Ectodermal cell (in vitro differentiated cells): ENCODE measurements around the gene NEURL1.

Experiments
- H3K27ac ChIP-seq: 2 replicates; pipeline ENCODE4 v1.7.0; 2013; ENCODE audit warnings: mild to moderate bottlenecking, low read depth, low read length; ENCODE audit not compliant: insufficient read depth, poor library complexity, severe bottlenecking
- H3K27me3 ChIP-seq: 2 replicates; pipeline ENCODE4 v1.7.0; 2013; ENCODE audit warnings: mild to moderate bottlenecking, low read length; ENCODE audit not compliant: insufficient read depth, control insufficient read depth, poor library complexity, severe bottlenecking
- H3K36me3 ChIP-seq: one replicate; pipeline ENCODE4 v1.7.0; 2013; ENCODE audit warnings: low read length; ENCODE audit not compliant: control insufficient read depth, insufficient read depth
- H3K4me1 ChIP-seq: one replicate; pipeline ENCODE4 v1.7.0; 2013; ENCODE audit warnings: low read length; ENCODE audit not compliant: control insufficient read depth, insufficient read depth
- H3K4me3 ChIP-seq: 2 replicates; pipeline ENCODE4 v1.7.0; 2013; ENCODE audit warnings: low read depth, low read length, control low read depth; ENCODE audit not compliant: insufficient read depth
- H3K9me3 ChIP-seq: 2 replicates; pipeline ENCODE4 v1.7.0; 2013; ENCODE audit warnings: mild to moderate bottlenecking, low read length, moderate library complexity; ENCODE audit not compliant: control insufficient read depth
- WGBS, 2 experiments: methylation state at CpG; one replicate each; pipeline ENCODE4 v1.1.7; 2013; ENCODE audit warnings: missing lambda C conversion rate in 2 of 2; 5-methylcytosine and 5-hydroxymethylcytosine counted together

The NEURL1 gene

GRCh38 chr10:103564116-103564501, 70.6 kb downstream of the NEURL1 start:
- Histone ChIP-seq H3K27ac (no peak overlapping the region), H3K4me3 (no peak overlapping the region), H3K27me3 (no peaks in the 10 kb centered on the region), H3K9me3 (no peaks in the 10 kb centered on the region), H3K4me1 (peaks cover 3% of the 10 kb centered on the region), H3K36me3 (no peaks in the 10 kb centered on the region)
- WGBS, 2 experiments = 73% methylated on average over 7 of the region's 7 CpGs

DNA sequence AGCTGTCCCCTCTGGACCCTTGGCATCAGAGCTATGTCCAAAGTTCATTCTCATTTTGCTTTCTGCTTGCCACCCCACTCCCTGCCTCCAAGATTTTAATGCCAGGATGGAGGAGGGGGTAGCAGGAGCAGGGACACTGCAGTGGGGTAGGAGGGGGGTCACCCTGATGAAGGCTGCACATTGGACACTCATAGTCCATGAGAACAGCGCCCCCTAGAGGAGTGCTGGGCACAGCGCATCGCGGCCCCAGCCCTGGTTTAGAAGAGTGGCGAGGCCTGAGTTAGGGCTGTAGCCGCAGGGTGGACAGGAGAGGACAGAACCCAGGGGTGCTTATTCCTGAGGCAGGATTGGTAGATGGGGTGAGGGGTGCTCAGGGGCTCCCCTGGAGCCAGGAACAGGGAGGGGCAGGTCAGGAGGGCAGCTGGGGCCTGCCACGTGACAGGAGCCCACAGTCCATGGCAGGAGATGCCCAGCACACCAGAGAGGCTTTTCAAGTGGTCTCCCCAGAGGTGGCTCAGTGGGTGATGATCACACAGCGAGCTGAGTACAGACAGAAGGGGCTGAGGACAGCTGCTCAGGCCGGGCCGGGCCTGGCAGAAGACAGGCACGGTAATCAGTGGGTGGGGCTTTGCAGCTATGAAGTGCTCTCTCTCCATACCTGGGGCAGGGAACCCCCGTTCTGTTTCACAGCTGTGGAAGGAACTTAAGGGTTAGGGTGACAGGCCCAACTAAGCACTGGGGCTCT, 71.4 kb downstream of the NEURL1 start:
- H3K4me1 ChIP-seq = peaks cover 7% of the 10 kb centered on the region
- H3K27me3 ChIP-seq = no peaks in the 10 kb centered on the region
- H3K4me3 ChIP-seq = no peak overlapping the region
- 57 to 60% methylated on average over 12 of the region's 12 CpGs for WGBS, 2 experiments
- H3K36me3 ChIP-seq = no peaks in the 10 kb centered on the region
- no peaks in the 10 kb centered on the region for H3K9me3 ChIP-seq
- H3K27ac ChIP-seq = no peak overlapping the region

DNA sequence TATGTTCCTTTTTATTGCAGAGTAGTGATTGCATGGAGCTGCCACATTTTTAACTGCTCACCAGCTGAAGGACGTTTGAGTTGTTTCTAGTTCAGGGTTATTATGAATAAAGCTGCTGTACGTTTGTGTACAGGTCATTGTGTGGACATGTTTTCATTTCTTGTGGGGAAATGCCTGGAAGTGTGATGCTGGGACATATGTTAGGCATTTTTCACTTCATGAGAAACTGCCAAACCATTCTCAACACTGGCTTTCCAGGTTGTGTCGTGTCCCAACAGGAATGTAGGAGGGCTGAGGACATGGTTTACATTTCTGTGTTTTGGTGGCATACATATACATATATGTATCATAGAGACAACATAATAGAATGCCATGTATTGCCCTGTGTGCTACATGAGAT, 73.0 kb downstream of the NEURL1 start:
- Histone ChIP-seq H3K27ac (no peak overlapping the region), H3K27me3 (no peaks in the 10 kb centered on the region), H3K4me1 (peaks cover 7% of the 10 kb centered on the region), H3K4me3 (no peak overlapping the region), H3K36me3 (no peaks in the 10 kb centered on the region), H3K9me3 (no peaks in the 10 kb centered on the region)
- 83 to 84% methylated on average over 3 of the region's 3 CpGs for WGBS, 2 experiments

DNA sequence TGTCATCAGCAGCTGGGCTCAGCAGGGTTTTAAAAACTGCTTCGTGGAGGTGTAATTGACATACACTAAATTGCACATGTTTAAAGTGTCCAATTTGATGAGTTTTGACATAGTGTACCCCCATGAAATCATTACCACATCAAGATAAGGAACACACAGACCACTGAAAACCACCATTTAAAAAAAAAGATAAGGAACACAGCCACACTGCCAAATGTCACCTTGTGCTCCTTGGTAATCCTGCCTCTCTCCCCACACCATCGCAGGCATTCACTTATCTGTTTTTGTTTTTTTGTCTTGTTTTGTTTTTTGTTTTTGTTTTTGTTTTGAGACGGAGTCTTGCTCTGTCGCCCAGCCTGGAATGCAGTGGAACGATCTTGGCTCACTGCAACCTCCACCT, 75.0 kb downstream of the NEURL1 start:
- 87 to 94% methylated on average over 5 of the region's 5 CpGs for WGBS, 2 experiments
- peaks cover 7% of the 10 kb centered on the region for H3K4me1 ChIP-seq
- no peak overlapping the region for H3K4me3 ChIP-seq
- no peaks in the 10 kb centered on the region for H3K9me3 ChIP-seq
- no peaks in the 10 kb centered on the region for H3K36me3 ChIP-seq
- H3K27ac ChIP-seq = no peak overlapping the region
- H3K27me3 ChIP-seq = no peaks in the 10 kb centered on the region

DNA sequence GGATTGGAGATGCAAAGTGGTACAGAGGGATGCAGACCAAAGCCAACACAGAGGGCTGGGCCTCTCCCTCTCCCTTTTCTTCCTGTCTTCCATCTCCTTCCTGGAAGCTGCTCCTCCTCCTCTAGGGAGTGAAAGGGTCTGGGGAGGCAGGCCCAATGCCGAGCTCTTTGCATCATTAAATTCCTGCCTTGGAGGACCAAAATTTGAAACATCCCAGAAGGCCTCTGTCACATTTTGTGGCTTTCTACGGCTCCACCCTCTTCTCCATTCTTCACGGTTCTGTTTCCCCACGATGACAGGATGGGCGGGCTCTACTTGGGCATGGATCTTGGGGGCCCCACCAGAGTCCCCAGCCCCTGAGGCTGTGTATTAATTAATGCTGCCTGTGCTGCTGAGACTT, 76.4 kb downstream of the NEURL1 start:
- Histone ChIP-seq H3K27ac (no peak overlapping the region), H3K4me1 (peaks cover 7% of the 10 kb centered on the region), H3K27me3 (no peaks in the 10 kb centered on the region), H3K36me3 (no peaks in the 10 kb centered on the region), H3K4me3 (no peak overlapping the region), H3K9me3 (no peaks in the 10 kb centered on the region)
- 81 to 85% methylated on average over 5 of the region's 5 CpGs for WGBS, 2 experiments

- 90 to 94% methylated on average over 28 of the region's 28 CpGs for WGBS, 2 experiments
- Histone ChIP-seq H3K4me3 (no peak overlapping the region), H3K27me3 (no peaks in the 10 kb centered on the region), H3K4me1 (peaks cover 7% of the 10 kb centered on the region), H3K27ac (no peak overlapping the region), H3K9me3 (no peaks in the 10 kb centered on the region), H3K36me3 (no peaks in the 10 kb centered on the region)
Measured at GRCh38 chr10:103570844-103571655, 77.5 kb downstream of the NEURL1 start.

- no peaks in the 10 kb centered on the region for H3K9me3 ChIP-seq
- no peaks in the 10 kb centered on the region for H3K36me3 ChIP-seq
- H3K27ac ChIP-seq = no peak overlapping the region
- H3K27me3 ChIP-seq = no peaks in the 10 kb centered on the region
- peaks cover 7% of the 10 kb centered on the region for H3K4me1 ChIP-seq
- no peak overlapping the region for H3K4me3 ChIP-seq
- WGBS, 2 experiments = 94 to 96% methylated on average over 18 of the region's 18 CpGs
Measured at GRCh38 chr10:103571656-103571975, 78.1 kb downstream of the NEURL1 start.

DNA sequence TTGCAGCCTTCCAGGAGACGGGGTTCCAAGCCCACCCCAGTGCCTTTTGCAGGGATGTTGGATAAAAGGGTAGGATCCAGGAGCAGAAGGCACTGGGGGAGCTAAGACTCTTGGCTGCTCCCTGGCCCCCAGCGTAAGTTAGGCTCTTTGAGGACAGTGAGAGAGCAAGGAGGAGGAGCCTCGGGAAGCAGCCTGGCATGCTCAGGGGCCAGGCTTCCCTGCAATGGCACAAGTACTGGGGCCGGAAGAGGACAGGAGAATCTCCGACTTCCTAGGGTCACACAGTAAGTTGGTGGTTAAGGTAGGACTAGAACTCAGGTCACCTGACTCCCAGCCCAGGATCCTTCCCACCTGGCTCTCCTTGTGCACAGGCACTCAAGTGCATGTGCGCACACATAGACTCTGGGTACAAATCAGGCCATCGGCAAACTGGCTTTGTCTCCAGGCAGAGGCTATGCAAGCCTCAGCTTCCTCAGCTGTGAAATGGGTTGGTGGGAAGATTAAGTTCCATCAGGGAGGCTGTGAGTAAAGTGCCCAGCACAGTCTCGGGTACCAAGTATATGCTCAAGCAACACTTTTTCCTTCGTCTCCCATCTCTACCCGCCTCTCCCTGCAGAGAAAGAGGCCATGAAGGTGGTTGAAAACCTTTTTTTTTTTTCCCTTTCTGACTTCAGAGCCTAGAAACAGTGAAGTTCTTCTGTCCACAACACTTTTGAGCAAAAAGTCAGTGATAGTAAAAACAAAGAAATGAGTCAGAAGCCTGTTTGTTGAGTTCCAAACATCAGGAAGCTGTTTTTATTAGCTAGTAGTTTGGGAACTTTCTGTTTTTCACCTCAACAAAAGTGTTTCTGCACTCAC, 79.1 kb downstream of the NEURL1 start:
- 91% methylated on average over 10 of the region's 10 CpGs for WGBS, 2 experiments
- no peaks in the 10 kb centered on the region for H3K36me3 ChIP-seq

DNA sequence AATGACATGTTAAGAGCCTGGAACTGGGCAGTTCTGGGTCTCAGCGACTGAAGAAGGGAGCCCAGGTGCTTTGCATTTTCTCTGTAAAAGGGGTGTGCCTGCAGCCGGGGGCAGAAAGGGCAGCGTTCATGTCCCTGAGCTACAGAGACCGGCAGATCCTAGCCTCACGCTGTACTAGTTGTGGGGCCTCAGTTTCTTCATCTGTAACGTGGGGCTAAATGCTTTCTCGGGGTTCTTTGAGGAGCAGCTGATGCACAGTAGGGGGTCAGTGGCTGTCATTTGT, 79.6 kb downstream of the NEURL1 start:
- Histone ChIP-seq H3K4me3 (no peak overlapping the region), H3K36me3 (no peaks in the 10 kb centered on the region), H3K4me1 (peaks cover 6% of the 10 kb centered on the region), H3K27ac (no peak overlapping the region), H3K27me3 (no peaks in the 10 kb centered on the region), H3K9me3 (no peaks in the 10 kb centered on the region)
- 83 to 84% methylated on average over 7 of the region's 7 CpGs for WGBS, 2 experiments

More for the DNA sequence above, 79.1 kb downstream of the NEURL1 start:
- Histone ChIP-seq H3K4me3 (no peak overlapping the region), H3K27me3 (no peaks in the 10 kb centered on the region), H3K27ac (no peak overlapping the region), H3K9me3 (no peaks in the 10 kb centered on the region), H3K4me1 (peaks cover 7% of the 10 kb centered on the region)
